Karpas-422 (cell line): Measurements from ENCODE around the gene TRIO. TPM values are rescaled to one million over a fixed set of nuclear protein-coding genes. Genes with fewer than 3 reads are reported as not detected.

Experiments used
- DNase-seq: peaks from one replicate; pipeline ENCODE4 v3.0.0-alpha.2; 2015
- H2AFZ ChIP-seq: fragments of 200-600 bp; sonication (generic); 2 replicates; pipeline ENCODE4 v1.6.1; 2014; ENCODE audit warnings: antibody characterized with exemption, low read length, mixed read lengths
- H3K27ac ChIP-seq: fragments of 200-600 bp; sonication (generic); 2 replicates; pipeline ENCODE4 v1.5.1; 2014; ENCODE audit warnings: mild to moderate bottlenecking, low read length, moderate library complexity
- H3K27me3 ChIP-seq: fragments of 200-600 bp; sonication (generic); 2 replicates; pipeline ENCODE4 v1.6.1; 2014; ENCODE audit warnings: low read length, mixed read lengths
- H3K36me3 ChIP-seq: fragments of 200-600 bp; sonication (generic); 2 replicates; pipeline ENCODE4 v1.6.1; 2014; ENCODE audit warnings: low read length, mixed read lengths; ENCODE audit not compliant: insufficient read depth
- H3K4me1 ChIP-seq: fragments of 200-600 bp; sonication (generic); 2 replicates; pipeline ENCODE4 v1.6.1; 2014; ENCODE audit warnings: mild to moderate bottlenecking, low read length, mixed read lengths
- H3K4me2 ChIP-seq: fragments of 200-600 bp; sonication (generic); 2 replicates; pipeline ENCODE4 v1.6.1; 2014; ENCODE audit warnings: low read length, low read depth, mild to moderate bottlenecking; ENCODE audit not compliant: poor library complexity, severe bottlenecking
- H3K4me3 ChIP-seq: fragments of 200-600 bp; sonication (generic); 2 replicates; pipeline ENCODE4 v1.5.1; 2014; ENCODE audit warnings: mild to moderate bottlenecking, antibody characterized with exemption, low read length, mixed read lengths
- H3K79me2 ChIP-seq: fragments of 200-600 bp; sonication (generic); 2 replicates; pipeline ENCODE4 v1.6.1; 2014; ENCODE audit warnings: mild to moderate bottlenecking, low read length, mixed read lengths
- H3K9ac ChIP-seq: fragments of 200-600 bp; sonication (generic); 2 replicates; pipeline ENCODE4 v1.6.0; 2014; ENCODE audit warnings: low read length
- H3K9me2 ChIP-seq: fragments of 200-600 bp; sonication (generic), shearing (Covaris generic); replicated peaks from 2 replicates; pipeline ENCODE4 v1.6.0; 2014; ENCODE audit warnings: mild to moderate bottlenecking, low read length, moderate library complexity; ENCODE audit not compliant: insufficient read depth
- H3K9me3 ChIP-seq: fragments of 300-700, 200-600 bp; sonication (generic); 2 replicates; pipeline ENCODE4 v1.6.1; 2014; ENCODE audit warnings: low read length, mixed read lengths
- H4K20me1 ChIP-seq: fragments of 200-600 bp; sonication (generic); 2 replicates; pipeline ENCODE4 v1.6.1; 2014; ENCODE audit warnings: mild to moderate bottlenecking, antibody characterized with exemption, low read length, low read depth; ENCODE audit not compliant: insufficient read depth
- total RNA-seq: library from RNA; depleted of rRNA; stranded (reverse); fragments of >200 nt; shearing (Covaris generic); gene quantifications from 2 replicates; pipeline ENCODE4 v1.2.3, GENCODE V29; 2014; ENCODE audit warnings: low replicate concordance

Gene TRIO
- total RNA-seq, 1 experiment from 2014 or later: 0.04 TPM

GRCh38 chr5:14239404-14239803 is 96.3 kb downstream of the TRIO start:
- Histone ChIP-seq H3K9me2 (no peaks in the 10 kb centered on the region), H3K4me3 (no peak overlapping the region), H3K4me2 (no peak overlapping the region), H3K79me2 (no peaks in the 10 kb centered on the region), H3K9me3 (no peaks in the 10 kb centered on the region), H3K27me3 (no peaks in the 10 kb centered on the region), H3K27ac (no peak overlapping the region), H3K36me3 (no peaks in the 10 kb centered on the region), H2AFZ (no peak overlapping the region), H3K9ac (no peak overlapping the region), H3K4me1 (no peaks in the 10 kb centered on the region), H4K20me1 (no peaks in the 10 kb centered on the region)
- DNase-seq: no peak

GRCh38 chr5:14239951-14240350 is 96.8 kb downstream of the TRIO start:
- Histone ChIP-seq H4K20me1 (no peaks in the 10 kb centered on the region), H3K9me3 (no peaks in the 10 kb centered on the region), H2AFZ (no peak overlapping the region), H3K9ac (no peak overlapping the region), H3K4me3 (no peak overlapping the region), H3K9me2 (no peaks in the 10 kb centered on the region), H3K27ac (no peak overlapping the region), H3K4me2 (no peak overlapping the region), H3K4me1 (no peaks in the 10 kb centered on the region), H3K36me3 (no peaks in the 10 kb centered on the region), H3K79me2 (no peaks in the 10 kb centered on the region), H3K27me3 (no peaks in the 10 kb centered on the region)
- DNase-seq: no peak

GRCh38 chr5:14240359-14240758 is 97.2 kb downstream of the TRIO start:
- no peak overlapping the region for H3K4me2 ChIP-seq
- H4K20me1 ChIP-seq: no peaks in the 10 kb centered on the region
- H3K27me3 ChIP-seq: no peaks in the 10 kb centered on the region
- H3K79me2 ChIP-seq: no peaks in the 10 kb centered on the region
- no peak overlapping the region for H3K27ac ChIP-seq
- no peak overlapping the region for H3K4me3 ChIP-seq
- H3K9me2 ChIP-seq: no peaks in the 10 kb centered on the region
- H3K36me3 ChIP-seq: no peaks in the 10 kb centered on the region
- H3K4me1 ChIP-seq: no peaks in the 10 kb centered on the region
- DNase-seq: no peak
- H2AFZ ChIP-seq: no peak overlapping the region
- no peak overlapping the region for H3K9ac ChIP-seq
- no peaks in the 10 kb centered on the region for H3K9me3 ChIP-seq

GRCh38 chr5:14241141-14241540 is 98.0 kb downstream of the TRIO start:
- no peak for DNase-seq
- Histone ChIP-seq H4K20me1 (no peaks in the 10 kb centered on the region), H3K9me2 (no peaks in the 10 kb centered on the region), H3K9ac (no peak overlapping the region), H3K4me1 (no peaks in the 10 kb centered on the region), H2AFZ (no peak overlapping the region), H3K36me3 (no peaks in the 10 kb centered on the region), H3K27me3 (no peaks in the 10 kb centered on the region), H3K79me2 (no peaks in the 10 kb centered on the region), H3K4me3 (no peak overlapping the region), H3K27ac (no peak overlapping the region), H3K4me2 (no peak overlapping the region), H3K9me3 (no peaks in the 10 kb centered on the region)

- no peak overlapping the region for H2AFZ ChIP-seq
- no peak overlapping the region for H3K4me3 ChIP-seq
- H3K9ac ChIP-seq: no peak overlapping the region
- no peaks in the 10 kb centered on the region for H3K4me1 ChIP-seq
- no peaks in the 10 kb centered on the region for H3K9me3 ChIP-seq
- no peaks in the 10 kb centered on the region for H3K79me2 ChIP-seq
- H3K9me2 ChIP-seq: no peaks in the 10 kb centered on the region
- no peak overlapping the region for H3K27ac ChIP-seq
- H3K27me3 ChIP-seq: no peaks in the 10 kb centered on the region
- no peaks in the 10 kb centered on the region for H3K36me3 ChIP-seq
- DNase-seq: no peak
- H4K20me1 ChIP-seq: no peaks in the 10 kb centered on the region
- H3K4me2 ChIP-seq: no peak overlapping the region
These were observed 99.3 kb downstream of the TRIO start for GRCh38 chr5:14242447-14242846.

- H3K9me2 ChIP-seq: no peaks in the 10 kb centered on the region
- H3K4me3 ChIP-seq: no peak overlapping the region
- no peak overlapping the region for H3K27ac ChIP-seq
- no peaks in the 10 kb centered on the region for H3K9me3 ChIP-seq
- no peak overlapping the region for H2AFZ ChIP-seq
- no peaks in the 10 kb centered on the region for H4K20me1 ChIP-seq
- H3K27me3 ChIP-seq: no peaks in the 10 kb centered on the region
- no peaks in the 10 kb centered on the region for H3K79me2 ChIP-seq
- H3K9ac ChIP-seq: no peak overlapping the region
- no peak overlapping the region for H3K4me2 ChIP-seq
- no peaks in the 10 kb centered on the region for H3K36me3 ChIP-seq
- H3K4me1 ChIP-seq: no peaks in the 10 kb centered on the region
- DNase-seq: no peak
These were observed 99.8 kb downstream of the TRIO start for GRCh38 chr5:14242871-14243383.

GRCh38 chr5:14243766-14244165 is 100.6 kb downstream of the TRIO start:
- no peaks in the 10 kb centered on the region for H3K9me3 ChIP-seq
- no peak overlapping the region for H3K4me3 ChIP-seq
- H3K27ac ChIP-seq: no peak overlapping the region
- H2AFZ ChIP-seq: no peak overlapping the region
- H3K79me2 ChIP-seq: no peaks in the 10 kb centered on the region
- H3K36me3 ChIP-seq: no peaks in the 10 kb centered on the region
- no peaks in the 10 kb centered on the region for H3K4me1 ChIP-seq
- no peak overlapping the region for H3K9ac ChIP-seq
- DNase-seq: no peak
- H3K4me2 ChIP-seq: no peak overlapping the region
- no peaks in the 10 kb centered on the region for H3K27me3 ChIP-seq
- no peaks in the 10 kb centered on the region for H3K9me2 ChIP-seq
- no peaks in the 10 kb centered on the region for H4K20me1 ChIP-seq

- no peaks in the 10 kb centered on the region for H3K36me3 ChIP-seq
- H3K4me1 ChIP-seq: no peaks in the 10 kb centered on the region
- H3K4me3 ChIP-seq: no peak overlapping the region
- H3K27me3 ChIP-seq: no peaks in the 10 kb centered on the region
- no peak overlapping the region for H3K27ac ChIP-seq
- no peaks in the 10 kb centered on the region for H3K9me2 ChIP-seq
- no peak for DNase-seq
- no peak overlapping the region for H2AFZ ChIP-seq
- no peak overlapping the region for H3K9ac ChIP-seq
- H4K20me1 ChIP-seq: no peaks in the 10 kb centered on the region
- H3K9me3 ChIP-seq: no peaks in the 10 kb centered on the region
- no peak overlapping the region for H3K4me2 ChIP-seq
- H3K79me2 ChIP-seq: no peaks in the 10 kb centered on the region
These were observed 101.6 kb downstream of the TRIO start for GRCh38 chr5:14244721-14245120.
